Camera-type eye (tissue), 1 donor: ENCODE data around the gene MPIG6B. TPM values are rescaled to one million over a fixed set of nuclear protein-coding genes. Genes with fewer than 3 reads are reported as not detected.

Experiments used
- total RNA-seq: library from RNA; depleted of rRNA; stranded (reverse); fragments of >200 nt; gene quantifications from one replicate; pipeline ENCODE4 v1.2.3, GENCODE V29; 2014

MPIG6B gene
- 0.55 TPM for total RNA-seq

GRCh38 chr6:31723245-31723979 is at the start of gene MPIG6B:
MPIG6B (plus strand) TSS chr6:31723373; CDS start chr6:31723384, 11 bp downstream.

GRCh38 chr6:31680226-31681134 is 42.7 kb upstream of the MPIG6B start, which contains the start of gene LY6G5C:
LY6G5C (minus strand) TSS chr6:31681067; CDS start chr6:31680373, 694 bp downstream.

GRCh38 chr6:31702819-31703716 is 20.1 kb upstream of the MPIG6B start, which contains the start of gene ABHD16A:
ABHD16A (minus strand) TSS chr6:31703324; CDS start chr6:31703281, 43 bp downstream.

GRCh38 chr6:31706599-31706998 is 16.6 kb upstream of the MPIG6B start, which contains the start of gene LY6G6F:
LY6G6F (plus strand) TSS chr6:31706866; CDS start chr6:31706907, 41 bp downstream.

GRCh38 chr6:31715022-31715958 is 7.9 kb upstream of the MPIG6B start, which contains the start of gene LY6G6D:
LY6G6D (plus strand) TSS chr6:31715348; CDS start chr6:31715356, 8 bp downstream.

GRCh38 chr6:31721351-31722020 is 1.7 kb upstream of the MPIG6B start, which contains the start of gene LY6G6C:
LY6G6C (minus strand) TSS chr6:31721746; CDS start chr6:31721679, 67 bp downstream.

GRCh38 chr6:31728767-31729514 is 5.8 kb downstream of the MPIG6B start, which contains the start of gene DDAH2:
DDAH2 (minus strand) TSS chr6:31729299; CDS start chr6:31729161, 138 bp downstream.

GRCh38 chr6:31736021-31736767 is 13.0 kb downstream of the MPIG6B start, which contains the start of gene CLIC1:
CLIC1 (minus strand) TSS chr6:31736530; CDS start chr6:31736300, 230 bp downstream.

GRCh38 chr6:31739639-31740396 is 16.6 kb downstream of the MPIG6B start, which contains the start of gene MSH5:
MSH5 (plus strand) TSS chr6:31740005; CDS start chr6:31740467, 462 bp downstream.

GRCh38 chr6:31762356-31762755 is 39.2 kb downstream of the MPIG6B start, which contains the start of gene SAPCD1:
SAPCD1 (plus strand) TSS chr6:31762656; CDS start chr6:31763055, 399 bp downstream.

Other genes with a start within 250 kb of the MPIG6B start
- 2.8 TPM for gene MICB, start 225.2 kb upstream of the MPIG6B start, total RNA-seq
- not detected for gene MCCD1, start 194.4 kb upstream of the MPIG6B start, total RNA-seq
- gene DDX39B, start 181.4 kb upstream of the MPIG6B start, total RNA-seq = 327 TPM
- 19.2 TPM for gene ATP6V1G2, start 176.8 kb upstream of the MPIG6B start, total RNA-seq
- 21.8 TPM for gene NFKBIL1, start 175.8 kb upstream of the MPIG6B start, total RNA-seq
- not detected for gene LTA, start 151.1 kb upstream of the MPIG6B start, total RNA-seq
- gene TNF, start 147.8 kb upstream of the MPIG6B start, total RNA-seq = not detected
- gene LTB, start 140.9 kb upstream of the MPIG6B start, total RNA-seq = 1.4 TPM
- 11.2 TPM for gene LST1, start 137.1 kb upstream of the MPIG6B start, total RNA-seq
- not detected for gene NCR3, start 130.4 kb upstream of the MPIG6B start, total RNA-seq
- gene AIF1, start 108.1 kb upstream of the MPIG6B start, total RNA-seq = 10.5 TPM
- 88.1 TPM for gene PRRC2A, start 102.7 kb upstream of the MPIG6B start, total RNA-seq
- 226 TPM for gene BAG6, start 70.7 kb upstream of the MPIG6B start, total RNA-seq
- gene APOM, start 67.5 kb upstream of the MPIG6B start, total RNA-seq = 1.0 TPM
- gene C6orf47, start 62.6 kb upstream of the MPIG6B start, total RNA-seq = 19.6 TPM
- 18.6 TPM for gene GPANK1, start 58.4 kb upstream of the MPIG6B start, total RNA-seq
- 108 TPM for gene CSNK2B, start 57.3 kb upstream of the MPIG6B start, total RNA-seq
- 2.3 TPM for gene LY6G5B, start 53.4 kb upstream of the MPIG6B start, total RNA-seq
- 1.9 TPM for gene LY6G5C, start 42.3 kb upstream of the MPIG6B start, total RNA-seq
- 53.2 TPM for gene ABHD16A, start 20.0 kb upstream of the MPIG6B start, total RNA-seq
- not detected for gene LY6G6F, start 16.5 kb upstream of the MPIG6B start, total RNA-seq
- not detected for gene LY6G6D, start 8.0 kb upstream of the MPIG6B start, total RNA-seq
- not detected for gene LY6G6C, start 1.6 kb upstream of the MPIG6B start, total RNA-seq
- 108 TPM for gene DDAH2, start 5.9 kb downstream of the MPIG6B start, total RNA-seq
- 89.1 TPM for gene CLIC1, start 13.2 kb downstream of the MPIG6B start, total RNA-seq
- 16.5 TPM for gene MSH5, start 16.6 kb downstream of the MPIG6B start, total RNA-seq
- 3.8 TPM for gene SAPCD1, start 39.3 kb downstream of the MPIG6B start, total RNA-seq
- 0.88 TPM for gene VWA7, start 54.0 kb downstream of the MPIG6B start, total RNA-seq
- gene VARS1, start 72.4 kb downstream of the MPIG6B start, total RNA-seq = 43.6 TPM
- gene LSM2, start 83.6 kb downstream of the MPIG6B start, total RNA-seq = 21.4 TPM
- 4.8 TPM for gene HSPA1L, start 91.9 kb downstream of the MPIG6B start, total RNA-seq
- gene HSPA1A, start 92.2 kb downstream of the MPIG6B start, total RNA-seq = 744 TPM
- gene HSPA1B, start 104.4 kb downstream of the MPIG6B start, total RNA-seq = 869 TPM
- gene NEU1, start 139.4 kb downstream of the MPIG6B start, total RNA-seq = 32.8 TPM
- gene SLC44A4, start 155.6 kb downstream of the MPIG6B start, total RNA-seq = 3.0 TPM
- gene EHMT2, start 174.3 kb downstream of the MPIG6B start, total RNA-seq = 86.3 TPM
- gene ZBTB12, start 178.7 kb downstream of the MPIG6B start, total RNA-seq = 17.9 TPM
- 6.2 TPM for gene C2, start 204.3 kb downstream of the MPIG6B start, total RNA-seq
- 14.6 TPM for gene CFB, start 222.7 kb downstream of the MPIG6B start, total RNA-seq
- gene NELFE, start 235.6 kb downstream of the MPIG6B start, total RNA-seq = 54.3 TPM
- gene SKIC2, start 235.8 kb downstream of the MPIG6B start, total RNA-seq = 47.2 TPM
- 20.6 TPM for gene DXO, start 248.8 kb downstream of the MPIG6B start, total RNA-seq